ENCODE data around the gene CA10.

- TF ChIP-seq EZH2 (IDR thresholded peaks at IDR 0.05; ENCODE audit: borderline replicate concordance, low read depth, low read length, severe bottlenecking) = no peak
- TF ChIP-seq CTCF (IDR thresholded peaks at IDR 0.05; ENCODE audit: extremely low read depth in 1 of 2, insufficient read depth in 1 of 2, low read depth in 1 of 2, low read length in 2 of 2) = no peak
- TF ChIP-seq POLR2AphosphoS5 (IDR thresholded peaks at IDR 0.05; ENCODE audit: insufficient read depth, low read depth, low read length) = no peak
- no peak for TF ChIP-seq POLR2A (IDR thresholded peaks at IDR 0.05; ENCODE audit: low read depth, low read length)
- no peak for TF ChIP-seq MAX (IDR thresholded peaks at IDR 0.05; ENCODE audit: insufficient read depth, insufficient read length)
- TF ChIP-seq JUN (IDR thresholded peaks at IDR 0.05; ENCODE audit: borderline replicate concordance, insufficient read depth, insufficient read length, low read depth) = no peak
Observed at GRCh38 chr17:51794466-51794865, 364.0 kb downstream of the CA10 start.
